Psoas muscle (tissue), 8 donors: ENCODE measurements around the gene RUNX2. TPM values are rescaled to one million over a fixed set of nuclear protein-coding genes. Genes with fewer than 3 reads are reported as not detected.

ENCODE experiments used
- ATAC-seq, 4 donors: fragments of 200-7000 bp; cut with Tn5 transposase; one replicate each; pipeline ENCODE4 v1.9.1; 2020; ENCODE audit warnings: moderate library complexity in 3 of 4, mild to moderate bottlenecking in 2 of 4
- DNase-seq, 2 donors: peaks; one replicate each; pipeline ENCODE4 v3.0.0-alpha.2; 2020
- H3K27ac ChIP-seq: fragments of 200-600 bp; one replicate; pipeline ENCODE4 v1.8.0; 2022
- H3K27me3 ChIP-seq, 3 donors: fragments of 200-600 bp in 1 of 3; one replicate each; pipeline versions ENCODE4 v1.6.1 to v1.8.0; 2013 to 2022; ENCODE audit warnings: low read length in 2 of 3, mild to moderate bottlenecking in 2 of 3, moderate library complexity in 1 of 3; ENCODE audit not compliant: insufficient read depth in 3 of 3
- H3K36me3 ChIP-seq, 2 donors: fragments of 200-600 bp in 1 of 2; one replicate each; pipeline versions ENCODE4 v1.6.1 to v1.8.0; 2013 to 2022; ENCODE audit warnings: low read depth in 1 of 2, mild to moderate bottlenecking in 1 of 2, moderate library complexity in 1 of 2; ENCODE audit not compliant: insufficient read depth in 1 of 2
- H3K4me1 ChIP-seq: fragments of 200-600 bp; one replicate; pipeline ENCODE4 v1.8.0; 2022
- H3K4me3 ChIP-seq: fragments of 200-600 bp; one replicate; pipeline ENCODE4 v1.8.0; 2022; ENCODE audit warnings: mild to moderate bottlenecking
- H3K9me3 ChIP-seq: fragments of 200-600 bp; one replicate; pipeline ENCODE4 v1.8.0; 2022
- CTCF ChIP-seq: fragments of 200-600 bp; IDR thresholded peaks from one replicate; pipeline ENCODE4 v1.8.0; 2022; ENCODE audit warnings: antibody characterized with exemption
- WGBS, 3 donors: extraction: QIAGEN DNeasy Blood & Tissue Kit; methylation state at CpG; one replicate each; pipeline versions ENCODE4 v1.1.6 to v1.1.7; 2013; 5-methylcytosine and 5-hydroxymethylcytosine counted together
- intact Hi-C, 2 donors: fragments of 100-400 bp; cut with DNase I; formaldehyde crosslinking; loops; one replicate each; pipeline versions ENCODE4 v1.11.0 to v1.14.2; 2022
- polyA plus RNA-seq, 3 donors: library from polyadenylated mRNA; stranded (reverse); fragments of 200-250 nt; gene quantifications; one replicate each; pipeline ENCODE4 v1.2.3, GENCODE V29; 2013
- total RNA-seq, 4 donors: library from RNA; stranded (reverse); fragmentation: NEBNext Ultra II Directional in 2 of 4; extraction: Animal tissue kit (Norgen Biotek cat#: 25700) in 2 of 4; gene quantifications; one replicate each; pipeline versions ENCODE4 v1.2.1 to v1.2.4, GENCODE V29; 2021 to 2023
- donor health status: healthy with polysubstance abuse.
- donor health status: DM: no; HTN: no; CAD: no; lungs with moderate emphysema.
- donor health status: Bipolar disorder and iron deficiency.
- donor health status: healthy.
- donor health status: DM: yes; HTN: yes; CAD: no.
- donor health status: DM: no; HTN: no; CAD: no.
- donor health status: DM: no; HTN: no; CAD: no.
- donor health status: DM: yes; HTN: yes; CAD: no.

Gene RUNX2
- total and polyA plus RNA-seq, 7 donors, result 0.07 to 0.69 (median 0.21) TPM

- no peaks in the 10 kb centered on the region for H3K9me3 ChIP-seq
- no peak overlapping the region for H3K27ac ChIP-seq
- no peak for ATAC-seq
- no peak overlapping the region for H3K4me3 ChIP-seq
- H3K4me1 ChIP-seq, result no peaks in the 10 kb centered on the region
- H3K27me3 ChIP-seq, result no peaks in the 10 kb centered on the region
- intact Hi-C loops, result loop anchor here in 1 of 2 donors (10.0 kb wide), 1 partner anchor 89 kb away; no protein-coding TSS in a partner anchor
- TF ChIP-seq CTCF, result no peak
- H3K36me3 ChIP-seq, result no peaks in the 10 kb centered on the region
- WGBS, 3 donors, result 92 to 94% (median 93%) methylated on average over 4 of the region's 4 CpGs
- DNase-seq, result no peak
Measured at GRCh38 chr6:45513843-45514242, 185.7 kb downstream of the RUNX2 start.

GRCh38 chr6:45514454-45515230 is 186.5 kb downstream of the RUNX2 start:
- H3K4me1 ChIP-seq, result no peaks in the 10 kb centered on the region
- H3K36me3 ChIP-seq, result no peaks in the 10 kb centered on the region
- no peak overlapping the region for H3K27ac ChIP-seq
- no peaks in the 10 kb centered on the region for H3K27me3 ChIP-seq
- no peak for TF ChIP-seq CTCF
- no peak overlapping the region for H3K4me3 ChIP-seq
- WGBS, 3 donors, result 86 to 89% (median 89%) methylated on average over 5 of the region's 5 CpGs
- no peak for DNase-seq
- H3K9me3 ChIP-seq, result no peaks in the 10 kb centered on the region
- intact Hi-C loops, result loop anchor here in 1 of 2 donors (10.0 kb wide), 1 partner anchor 90 kb away; no protein-coding TSS in a partner anchor
- ATAC-seq, result peak in 1 of 4 donors; percentile 49

- Histone ChIP-seq H3K9me3 (no peaks in the 10 kb centered on the region), H3K27me3 (no peaks in the 10 kb centered on the region), H3K4me3 (no peak overlapping the region), H3K4me1 (no peaks in the 10 kb centered on the region), H3K36me3 (no peaks in the 10 kb centered on the region), H3K27ac (no peak overlapping the region)
- ATAC-seq (no peak), DNase-seq (no peak)
- no peak for TF ChIP-seq CTCF
- 66 to 71% (median 66%) methylated on average over 4 of the region's 4 CpGs for WGBS, 3 donors
- intact Hi-C loops, result loop anchor here in 1 of 2 donors (10.0 kb wide), 1 partner anchor 93 kb away; no protein-coding TSS in a partner anchor
Measured at GRCh38 chr6:45518013-45518720, 190.0 kb downstream of the RUNX2 start.

- Histone ChIP-seq H3K4me1 (no peaks in the 10 kb centered on the region), H3K4me3 (no peak overlapping the region), H3K27ac (no peak overlapping the region), H3K36me3 (no peaks in the 10 kb centered on the region), H3K27me3 (no peaks in the 10 kb centered on the region), H3K9me3 (no peaks in the 10 kb centered on the region)
- DNase-seq (no peak), ATAC-seq (no peak)
- intact Hi-C loops, result no loop called here
- TF ChIP-seq CTCF, result no peak
Measured at GRCh38 chr6:45521226-45521625, 193.1 kb downstream of the RUNX2 start.
